ENCODE data around the gene PTPRT.

DNA sequence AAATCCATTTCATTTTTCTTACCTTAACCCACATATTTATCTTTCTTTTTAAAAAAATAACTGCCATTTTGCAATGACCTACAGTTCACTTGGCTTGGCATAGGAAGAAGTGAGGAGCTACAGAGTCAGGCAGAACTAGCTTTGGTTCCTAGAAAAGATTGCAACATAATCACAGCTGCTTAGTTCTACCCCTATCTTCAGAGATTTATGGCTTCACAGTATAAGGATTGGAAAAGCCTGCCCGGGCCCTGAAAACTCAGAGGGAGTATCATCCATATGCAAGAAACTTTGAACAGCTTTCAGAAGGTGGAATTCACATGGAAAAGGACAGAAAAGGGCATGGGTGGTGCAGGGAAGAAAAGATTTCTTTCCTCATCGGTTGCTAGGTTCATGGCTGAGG lies 797.3 kb downstream of the PTPRT start:
- TF ChIP-seq, protein P1, sequence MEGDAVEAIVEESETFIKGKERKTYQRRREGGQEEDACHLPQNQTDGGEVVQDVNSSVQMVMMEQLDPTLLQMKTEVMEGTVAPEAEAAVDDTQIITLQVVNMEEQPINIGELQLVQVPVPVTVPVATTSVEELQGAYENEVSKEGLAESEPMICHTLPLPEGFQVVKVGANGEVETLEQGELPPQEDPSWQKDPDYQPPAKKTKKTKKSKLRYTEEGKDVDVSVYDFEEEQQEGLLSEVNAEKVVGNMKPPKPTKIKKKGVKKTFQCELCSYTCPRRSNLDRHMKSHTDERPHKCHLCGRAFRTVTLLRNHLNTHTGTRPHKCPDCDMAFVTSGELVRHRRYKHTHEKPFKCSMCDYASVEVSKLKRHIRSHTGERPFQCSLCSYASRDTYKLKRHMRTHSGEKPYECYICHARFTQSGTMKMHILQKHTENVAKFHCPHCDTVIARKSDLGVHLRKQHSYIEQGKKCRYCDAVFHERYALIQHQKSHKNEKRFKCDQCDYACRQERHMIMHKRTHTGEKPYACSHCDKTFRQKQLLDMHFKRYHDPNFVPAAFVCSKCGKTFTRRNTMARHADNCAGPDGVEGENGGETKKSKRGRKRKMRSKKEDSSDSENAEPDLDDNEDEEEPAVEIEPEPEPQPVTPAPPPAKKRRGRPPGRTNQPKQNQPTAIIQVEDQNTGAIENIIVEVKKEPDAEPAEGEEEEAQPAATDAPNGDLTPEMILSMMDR (IDR thresholded peaks at IDR 0.05): no peak
- no peak for TF ChIP-seq POLR2AphosphoS5 (IDR thresholded peaks at IDR 0.05)
